K562 (cell line): ENCODE data around the gene KLK11. TPM values are rescaled to one million over a fixed set of nuclear protein-coding genes. Genes with fewer than 3 reads are reported as not detected.
A peak's percentile ranks its signal among the peaks of the same experiment; 100 is the strongest.

Experiments used
- BACH1 ChIP-seq: fragments of 200-800 bp; sonication (Bioruptor generic); IDR thresholded peaks from 2 replicates; pipeline ENCODE4 v1.6.1; 2016; ENCODE audit warnings: missing genetic modification characterization, missing compliant biosample characterization
- BRD9 ChIP-seq: fragments of 450-650 bp; IDR thresholded peaks from 2 replicates; pipeline ENCODE4 v1.6.1; 2018; ENCODE audit warnings: low read depth; ENCODE audit not compliant: partially characterized antibody
- DPF2 ChIP-seq: fragments of 450-650 bp; IDR thresholded peaks from 2 replicates; pipeline ENCODE4 v1.6.1; 2016
- FOXJ2 ChIP-seq: fragments of 200-800 bp; sonication (Bioruptor generic); IDR thresholded peaks from 2 replicates; pipeline ENCODE4 v1.6.1; 2016; ENCODE audit warnings: missing genetic modification characterization, missing compliant biosample characterization
- HNRNPH1 ChIP-seq: fragments of 200-400 bp; formaldehyde crosslinking; optimal IDR thresholded peaks from 2 replicates; pipeline ENCODE3; 2017; ENCODE audit warnings: low read depth, mild to moderate bottlenecking, low read length, moderate library complexity
- MIER1 ChIP-seq: fragments of 450-650 bp; IDR thresholded peaks from 2 replicates; pipeline ENCODE4 v1.6.1; 2016; ENCODE audit warnings: antibody characterized with exemption, mild to moderate bottlenecking, low read depth
- POLR2AphosphoS5 ChIP-seq: IDR thresholded peaks from 2 replicates; pipeline ENCODE4 v1.6.1; 2011; ENCODE audit warnings: mild to moderate bottlenecking, low read depth, low read length, moderate library complexity; ENCODE audit not compliant: control insufficient read depth, insufficient read depth
- RFX7 ChIP-seq: fragments of 250-450 bp; sonication (Bioruptor Pico); IDR thresholded peaks from 2 replicates; pipeline ENCODE4 v1.5.1; 2021; ENCODE audit warnings: mild to moderate bottlenecking
- SRSF3 ChIP-seq: fragments of 200-400 bp; formaldehyde crosslinking; IDR thresholded peaks from 2 replicates; pipeline ENCODE4 v1.6.1; 2016; ENCODE audit warnings: mild to moderate bottlenecking, low read length, moderate library complexity; ENCODE audit not compliant: insufficient read depth
- ZBTB1 ChIP-seq: sonication (generic); formaldehyde crosslinking; IDR thresholded peaks from 2 replicates; pipeline ENCODE4 v1.8.1; 2023; ENCODE audit warnings: missing genetic modification reagents, low read depth, mild to moderate bottlenecking, borderline replicate concordance
- ZFP30 ChIP-seq: fragments of 250-450 bp; sonication (Bioruptor Pico); IDR thresholded peaks from 2 replicates; pipeline ENCODE4 v1.8.0; 2022; ENCODE audit warnings: moderate library complexity, mild to moderate bottlenecking, inconsistent platforms, borderline replicate concordance
- ZNF408 ChIP-seq: fragments of 250-450 bp; sonication (Bioruptor Pico); IDR thresholded peaks from 2 replicates; pipeline ENCODE4 v1.4.0; 2020; ENCODE audit warnings: low read depth, mild to moderate bottlenecking, moderate library complexity
- ZNF764 ChIP-seq: fragments of 250-450 bp; sonication (Bioruptor Pico); IDR thresholded peaks from 2 replicates; pipeline ENCODE4 v1.4.0; 2020; ENCODE audit warnings: low read depth, mild to moderate bottlenecking, moderate library complexity
- polyA plus RNA-seq, 8 experiments: library from polyadenylated mRNA; depleted of rRNA in 4 of 8; stranded (reverse) in 5 of 8; unstranded in 3 of 8; fragments of >200 nt; fragmentation: Nextera tagmentation in 2 of 8; fragmentation: Illumina TruSeq in 1 of 8; extraction: Ambion mirVana in 2 of 8; extraction: Trizol in 1 of 8; gene quantifications; 2 replicates each; pipeline versions ENCODE4 v1.2.1 to v1.2.3, GENCODE V29; 2011 to 2014; ENCODE audit warnings: inconsistent platforms in 1 of 8, missing spikeins in 1 of 8
- total RNA-seq, 7 experiments: library from RNA; depleted of rRNA in 6 of 7; stranded (reverse); fragments of >200 nt in 6 of 7; fragmentation: Illumina TruSeq in 2 of 7; extraction: Trizol in 2 of 7; gene quantifications; 2 replicates each; pipeline versions ENCODE4 v1.2.1 to v1.2.3, GENCODE V29; 2011 to 2021; ENCODE audit warnings: low replicate concordance in 1 of 7
- TF ChIP-seq, protein P1 (sequence below): fragments of 450-650 bp; IDR thresholded peaks from 2 replicates; pipeline ENCODE4 v1.6.1; 2016; ENCODE audit warnings: borderline replicate concordance
- TF ChIP-seq, protein P2 (sequence below): sonication (generic); formaldehyde crosslinking; IDR thresholded peaks from 2 replicates; pipeline ENCODE4 v1.9.0; 2022; ENCODE audit warnings: mild to moderate bottlenecking, missing genetic modification reagents
- TF ChIP-seq, protein P3 (sequence below): sonication (generic); formaldehyde crosslinking; IDR thresholded peaks from 2 replicates; pipeline ENCODE4 v1.8.1; 2023; ENCODE audit warnings: mild to moderate bottlenecking, missing genetic modification reagents
- TF ChIP-seq, protein P4 (sequence below): fragments of 250-450 bp; sonication (Bioruptor Pico); IDR thresholded peaks from 2 replicates; pipeline ENCODE4 v1.4.0; 2020

KLK11 gene
- total and polyA plus RNA-seq, 9 of the 15 experiments (the other 6 are each of a cell fraction or from before 2014, with no cell fraction given) = not detected

DNA sequence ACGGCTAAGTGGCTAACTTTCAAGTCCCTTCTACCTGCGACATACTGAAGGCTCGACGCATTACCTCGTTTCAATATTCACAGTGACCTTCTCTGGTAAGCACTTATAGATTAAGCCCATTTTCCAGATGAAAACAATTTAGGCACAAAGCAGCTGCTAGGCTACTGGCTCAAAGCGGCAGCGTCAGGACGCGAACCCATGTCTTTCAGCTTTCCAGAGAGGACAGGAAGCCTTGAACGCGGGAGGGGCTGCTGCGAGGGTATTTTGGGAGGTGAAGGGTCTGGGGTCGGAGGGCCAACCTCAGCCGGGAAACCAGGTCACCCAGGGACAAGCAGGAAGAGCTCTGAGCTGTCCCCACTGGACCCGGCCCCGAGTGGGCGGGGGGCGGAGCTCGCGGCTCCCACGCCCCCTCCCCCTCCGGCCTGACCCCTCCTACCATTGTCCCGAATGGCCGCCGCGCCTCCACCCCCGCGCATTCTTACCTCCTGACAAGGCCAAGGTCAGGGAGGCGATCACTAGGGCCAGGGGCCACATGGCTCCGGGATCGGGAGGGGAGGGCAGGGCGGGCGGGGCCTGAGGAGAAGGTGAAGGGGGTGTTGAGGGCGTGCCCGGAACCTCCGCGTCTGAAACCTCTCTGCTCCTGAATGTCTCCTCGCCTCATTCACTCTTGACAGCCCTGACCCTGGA is 38.3 kb upstream of the KLK11 start, which contains the start of gene KLK13 (continued):
- TF ChIP-seq, protein P1, sequence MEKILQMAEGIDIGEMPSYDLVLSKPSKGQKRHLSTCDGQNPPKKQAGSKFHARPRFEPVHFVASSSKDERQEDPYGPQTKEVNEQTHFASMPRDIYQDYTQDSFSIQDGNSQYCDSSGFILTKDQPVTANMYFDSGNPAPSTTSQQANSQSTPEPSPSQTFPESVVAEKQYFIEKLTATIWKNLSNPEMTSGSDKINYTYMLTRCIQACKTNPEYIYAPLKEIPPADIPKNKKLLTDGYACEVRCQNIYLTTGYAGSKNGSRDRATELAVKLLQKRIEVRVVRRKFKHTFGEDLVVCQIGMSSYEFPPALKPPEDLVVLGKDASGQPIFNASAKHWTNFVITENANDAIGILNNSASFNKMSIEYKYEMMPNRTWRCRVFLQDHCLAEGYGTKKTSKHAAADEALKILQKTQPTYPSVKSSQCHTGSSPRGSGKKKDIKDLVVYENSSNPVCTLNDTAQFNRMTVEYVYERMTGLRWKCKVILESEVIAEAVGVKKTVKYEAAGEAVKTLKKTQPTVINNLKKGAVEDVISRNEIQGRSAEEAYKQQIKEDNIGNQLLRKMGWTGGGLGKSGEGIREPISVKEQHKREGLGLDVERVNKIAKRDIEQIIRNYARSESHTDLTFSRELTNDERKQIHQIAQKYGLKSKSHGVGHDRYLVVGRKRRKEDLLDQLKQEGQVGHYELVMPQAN = no peak
- TF ChIP-seq POLR2AphosphoS5 = no peak
- no peak for TF ChIP-seq BACH1 (tag)
- no peak for TF ChIP-seq MIER1
- TF ChIP-seq, protein P2, sequence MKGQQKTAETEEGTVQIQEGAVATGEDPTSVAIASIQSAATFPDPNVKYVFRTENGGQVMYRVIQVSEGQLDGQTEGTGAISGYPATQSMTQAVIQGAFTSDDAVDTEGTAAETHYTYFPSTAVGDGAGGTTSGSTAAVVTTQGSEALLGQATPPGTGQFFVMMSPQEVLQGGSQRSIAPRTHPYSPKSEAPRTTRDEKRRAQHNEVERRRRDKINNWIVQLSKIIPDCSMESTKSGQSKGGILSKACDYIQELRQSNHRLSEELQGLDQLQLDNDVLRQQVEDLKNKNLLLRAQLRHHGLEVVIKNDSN (CRISPR knock-in tag) = peak; percentile 34
- TF ChIP-seq RFX7 (CRISPR knock-in tag) = no peak
- 0 out of 2 replicates have a peak, but pooled peaks have one; percentile 11 for TF ChIP-seq DPF2
- TF ChIP-seq ZNF408 = no peak
- no peak for TF ChIP-seq SRSF3
- TF ChIP-seq, protein P3, sequence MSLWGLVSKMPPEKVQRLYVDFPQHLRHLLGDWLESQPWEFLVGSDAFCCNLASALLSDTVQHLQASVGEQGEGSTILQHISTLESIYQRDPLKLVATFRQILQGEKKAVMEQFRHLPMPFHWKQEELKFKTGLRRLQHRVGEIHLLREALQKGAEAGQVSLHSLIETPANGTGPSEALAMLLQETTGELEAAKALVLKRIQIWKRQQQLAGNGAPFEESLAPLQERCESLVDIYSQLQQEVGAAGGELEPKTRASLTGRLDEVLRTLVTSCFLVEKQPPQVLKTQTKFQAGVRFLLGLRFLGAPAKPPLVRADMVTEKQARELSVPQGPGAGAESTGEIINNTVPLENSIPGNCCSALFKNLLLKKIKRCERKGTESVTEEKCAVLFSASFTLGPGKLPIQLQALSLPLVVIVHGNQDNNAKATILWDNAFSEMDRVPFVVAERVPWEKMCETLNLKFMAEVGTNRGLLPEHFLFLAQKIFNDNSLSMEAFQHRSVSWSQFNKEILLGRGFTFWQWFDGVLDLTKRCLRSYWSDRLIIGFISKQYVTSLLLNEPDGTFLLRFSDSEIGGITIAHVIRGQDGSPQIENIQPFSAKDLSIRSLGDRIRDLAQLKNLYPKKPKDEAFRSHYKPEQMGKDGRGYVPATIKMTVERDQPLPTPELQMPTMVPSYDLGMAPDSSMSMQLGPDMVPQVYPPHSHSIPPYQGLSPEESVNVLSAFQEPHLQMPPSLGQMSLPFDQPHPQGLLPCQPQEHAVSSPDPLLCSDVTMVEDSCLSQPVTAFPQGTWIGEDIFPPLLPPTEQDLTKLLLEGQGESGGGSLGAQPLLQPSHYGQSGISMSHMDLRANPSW = no peak
- TF ChIP-seq HNRNPH1 = no peak
- TF ChIP-seq ZNF764 (CRISPR knock-in tag) = 0 out of 2 replicates have a peak, but pooled peaks have one; percentile 17
- no peak for TF ChIP-seq ZFP30 (CRISPR knock-in tag)
- no peak for TF ChIP-seq BRD9
- TF ChIP-seq, protein P4, sequence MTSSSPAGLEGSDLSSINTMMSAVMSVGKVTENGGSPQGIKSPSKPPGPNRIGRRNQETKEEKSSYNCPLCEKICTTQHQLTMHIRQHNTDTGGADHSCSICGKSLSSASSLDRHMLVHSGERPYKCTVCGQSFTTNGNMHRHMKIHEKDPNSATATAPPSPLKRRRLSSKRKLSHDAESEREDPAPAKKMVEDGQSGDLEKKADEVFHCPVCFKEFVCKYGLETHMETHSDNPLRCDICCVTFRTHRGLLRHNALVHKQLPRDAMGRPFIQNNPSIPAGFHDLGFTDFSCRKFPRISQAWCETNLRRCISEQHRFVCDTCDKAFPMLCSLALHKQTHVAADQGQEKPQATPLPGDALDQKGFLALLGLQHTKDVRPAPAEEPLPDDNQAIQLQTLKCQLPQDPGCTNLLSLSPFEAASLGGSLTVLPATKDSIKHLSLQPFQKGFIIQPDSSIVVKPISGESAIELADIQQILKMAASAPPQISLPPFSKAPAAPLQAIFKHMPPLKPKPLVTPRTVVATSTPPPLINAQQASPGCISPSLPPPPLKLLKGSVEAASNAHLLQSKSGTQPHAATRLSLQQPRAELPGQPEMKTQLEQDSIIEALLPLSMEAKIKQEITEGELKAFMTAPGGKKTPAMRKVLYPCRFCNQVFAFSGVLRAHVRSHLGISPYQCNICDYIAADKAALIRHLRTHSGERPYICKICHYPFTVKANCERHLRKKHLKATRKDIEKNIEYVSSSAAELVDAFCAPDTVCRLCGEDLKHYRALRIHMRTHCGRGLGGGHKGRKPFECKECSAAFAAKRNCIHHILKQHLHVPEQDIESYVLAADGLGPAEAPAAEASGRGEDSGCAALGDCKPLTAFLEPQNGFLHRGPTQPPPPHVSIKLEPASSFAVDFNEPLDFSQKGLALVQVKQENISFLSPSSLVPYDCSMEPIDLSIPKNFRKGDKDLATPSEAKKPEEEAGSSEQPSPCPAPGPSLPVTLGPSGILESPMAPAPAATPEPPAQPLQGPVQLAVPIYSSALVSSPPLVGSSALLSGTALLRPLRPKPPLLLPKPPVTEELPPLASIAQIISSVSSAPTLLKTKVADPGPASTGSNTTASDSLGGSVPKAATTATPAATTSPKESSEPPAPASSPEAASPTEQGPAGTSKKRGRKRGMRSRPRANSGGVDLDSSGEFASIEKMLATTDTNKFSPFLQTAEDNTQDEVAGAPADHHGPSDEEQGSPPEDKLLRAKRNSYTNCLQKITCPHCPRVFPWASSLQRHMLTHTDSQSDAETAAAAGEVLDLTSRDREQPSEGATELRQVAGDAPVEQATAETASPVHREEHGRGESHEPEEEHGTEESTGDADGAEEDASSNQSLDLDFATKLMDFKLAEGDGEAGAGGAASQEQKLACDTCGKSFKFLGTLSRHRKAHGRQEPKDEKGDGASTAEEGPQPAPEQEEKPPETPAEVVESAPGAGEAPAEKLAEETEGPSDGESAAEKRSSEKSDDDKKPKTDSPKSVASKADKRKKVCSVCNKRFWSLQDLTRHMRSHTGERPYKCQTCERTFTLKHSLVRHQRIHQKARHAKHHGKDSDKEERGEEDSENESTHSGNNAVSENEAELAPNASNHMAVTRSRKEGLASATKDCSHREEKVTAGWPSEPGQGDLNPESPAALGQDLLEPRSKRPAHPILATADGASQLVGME (CRISPR knock-in tag) = no peak
- TF ChIP-seq FOXJ2 (tag) = no peak
- TF ChIP-seq ZBTB1 (CRISPR knock-in tag) = no peak
